Sigmoid colon (tissue), 4 donors: ENCODE measurements around the gene CHID1.

Experiments used
- CTCF ChIP-seq, 4 experiments: fragments of 450-650 bp in 3 of 4; fragments of 200-600 bp in 1 of 4; IDR thresholded peaks; one replicate each; pipeline ENCODE4 v1.5.1; 2016 to 2019; ENCODE audit warnings: antibody characterized with exemption in 4 of 4, mild to moderate bottlenecking in 3 of 4, moderate library complexity in 2 of 4
- EP300 ChIP-seq, 4 donors: sonication (generic); formaldehyde crosslinking; IDR thresholded peaks; one replicate each; pipeline ENCODE4 v1.6.1; 2017; ENCODE audit warnings: antibody characterized with exemption in 4 of 4
- POLR2A ChIP-seq, 2 donors: fragments of 450-650 bp; IDR thresholded peaks; one replicate each; pipeline ENCODE4 v1.6.1; 2016; ENCODE audit warnings: antibody characterized with exemption in 2 of 2, mild to moderate bottlenecking in 2 of 2, moderate library complexity in 2 of 2
- POLR2AphosphoS5 ChIP-seq, 4 donors: sonication (generic); formaldehyde crosslinking; IDR thresholded peaks; one replicate each; pipeline ENCODE4 v1.6.1; 2017; ENCODE audit warnings: antibody characterized with exemption in 4 of 4

DNA sequence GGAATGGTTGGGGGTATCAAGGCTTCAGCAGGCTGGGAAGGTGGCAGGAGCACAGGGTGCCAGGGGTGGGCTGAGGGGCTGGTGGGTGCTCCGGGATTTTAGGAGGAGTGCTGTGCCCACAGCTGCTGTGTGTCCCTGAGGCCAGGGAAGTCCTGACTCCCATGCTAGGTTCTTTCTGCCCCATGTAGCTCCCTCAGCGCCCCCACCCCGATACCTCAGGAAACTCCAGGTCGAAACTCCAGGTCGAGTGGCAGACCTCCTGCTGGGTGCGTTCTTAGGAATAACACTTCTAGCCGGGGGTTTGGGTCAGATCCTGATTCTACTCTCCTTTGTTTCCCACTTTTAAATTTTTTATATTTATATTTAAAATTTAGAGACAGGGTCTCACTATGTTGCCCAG lies 23.3 kb upstream of the CHID1 start:
- TF ChIP-seq CTCF (IDR thresholded peaks at IDR 0.05), result no peak
- no peak for TF ChIP-seq POLR2AphosphoS5 (IDR thresholded peaks at IDR 0.05)
- no peak for TF ChIP-seq POLR2A (IDR thresholded peaks at IDR 0.05)
- no peak for TF ChIP-seq EP300 (IDR thresholded peaks at IDR 0.05)
